Measurements from ENCODE around the gene DYNC2H1. TPM values are rescaled to one million over a fixed set of nuclear protein-coding genes. Genes with fewer than 3 reads are reported as not detected.

DYNC2H1 gene
- total RNA-seq, 1 experiment from 2014 or later = 17.2 TPM

DNA sequence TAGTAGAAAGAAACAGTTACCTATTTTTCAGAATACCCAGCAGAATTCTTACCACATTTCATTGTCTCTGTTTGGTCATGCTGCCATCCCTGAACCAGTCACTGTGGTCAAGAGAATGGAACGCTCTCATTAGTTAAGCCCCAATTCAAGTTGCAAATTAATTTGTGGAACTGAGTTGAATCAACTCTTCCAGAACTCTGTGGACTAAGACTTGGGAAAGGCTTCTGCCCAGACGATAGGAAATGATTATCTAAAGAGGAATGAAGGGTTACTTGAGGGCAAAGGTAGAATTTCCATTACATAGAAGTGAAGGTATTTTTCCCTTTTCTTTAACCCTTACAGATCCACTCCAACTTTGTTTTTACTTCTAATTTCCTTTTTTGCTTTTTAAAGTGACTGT, 286.4 kb downstream of the DYNC2H1 start:
- Mint-ChIP-seq H3K27ac (peak overlapping the region; percentile 23; the same call in 1 of the 2 replicates), H3K27me3 (ENCODE audit: low read depth) (no peaks in the 10 kb centered on the region), H3K9me3 (peaks cover 32% of the 10 kb centered on the region), H3K4me3 (no peak overlapping the region), H3K36me3 (peaks cover 25% of the 10 kb centered on the region), H3K4me1 (peaks cover 3% of the 10 kb centered on the region)
- CTCF ChIA-PET = no interaction called here
- no peak for ATAC-seq
- no peak for DNase-seq (ENCODE audit: low spot score)
- POLR2A ChIA-PET = no interaction called here
- TF ChIP-seq PRRX2 (CRISPR knock-in tag; IDR thresholded peaks at IDR 0.05) (no peak), NFATC4 (CRISPR knock-in tag; IDR thresholded peaks at IDR 0.05) (no peak), ZNF423 (CRISPR knock-in tag; IDR thresholded peaks at IDR 0.05) (no peak), TCF7 (CRISPR knock-in tag; IDR thresholded peaks at IDR 0.05; ENCODE audit: low read depth) (no peak), SOX15 (CRISPR knock-in tag; IDR thresholded peaks at IDR 0.05) (no peak)
- TF ChIP-seq, protein P1, sequence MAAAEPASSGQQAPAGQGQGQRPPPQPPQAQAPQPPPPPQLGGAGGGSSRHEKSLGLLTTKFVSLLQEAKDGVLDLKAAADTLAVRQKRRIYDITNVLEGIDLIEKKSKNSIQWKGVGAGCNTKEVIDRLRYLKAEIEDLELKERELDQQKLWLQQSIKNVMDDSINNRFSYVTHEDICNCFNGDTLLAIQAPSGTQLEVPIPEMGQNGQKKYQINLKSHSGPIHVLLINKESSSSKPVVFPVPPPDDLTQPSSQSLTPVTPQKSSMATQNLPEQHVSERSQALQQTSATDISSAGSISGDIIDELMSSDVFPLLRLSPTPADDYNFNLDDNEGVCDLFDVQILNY (CRISPR knock-in tag; IDR thresholded peaks at IDR 0.05) = no peak
- TF ChIP-seq, protein P2, sequence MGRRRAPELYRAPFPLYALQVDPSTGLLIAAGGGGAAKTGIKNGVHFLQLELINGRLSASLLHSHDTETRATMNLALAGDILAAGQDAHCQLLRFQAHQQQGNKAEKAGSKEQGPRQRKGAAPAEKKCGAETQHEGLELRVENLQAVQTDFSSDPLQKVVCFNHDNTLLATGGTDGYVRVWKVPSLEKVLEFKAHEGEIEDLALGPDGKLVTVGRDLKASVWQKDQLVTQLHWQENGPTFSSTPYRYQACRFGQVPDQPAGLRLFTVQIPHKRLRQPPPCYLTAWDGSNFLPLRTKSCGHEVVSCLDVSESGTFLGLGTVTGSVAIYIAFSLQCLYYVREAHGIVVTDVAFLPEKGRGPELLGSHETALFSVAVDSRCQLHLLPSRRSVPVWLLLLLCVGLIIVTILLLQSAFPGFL (CRISPR knock-in tag; IDR thresholded peaks at IDR 0.05; ENCODE audit: borderline replicate concordance) = no peak
- TF ChIP-seq, protein P3, sequence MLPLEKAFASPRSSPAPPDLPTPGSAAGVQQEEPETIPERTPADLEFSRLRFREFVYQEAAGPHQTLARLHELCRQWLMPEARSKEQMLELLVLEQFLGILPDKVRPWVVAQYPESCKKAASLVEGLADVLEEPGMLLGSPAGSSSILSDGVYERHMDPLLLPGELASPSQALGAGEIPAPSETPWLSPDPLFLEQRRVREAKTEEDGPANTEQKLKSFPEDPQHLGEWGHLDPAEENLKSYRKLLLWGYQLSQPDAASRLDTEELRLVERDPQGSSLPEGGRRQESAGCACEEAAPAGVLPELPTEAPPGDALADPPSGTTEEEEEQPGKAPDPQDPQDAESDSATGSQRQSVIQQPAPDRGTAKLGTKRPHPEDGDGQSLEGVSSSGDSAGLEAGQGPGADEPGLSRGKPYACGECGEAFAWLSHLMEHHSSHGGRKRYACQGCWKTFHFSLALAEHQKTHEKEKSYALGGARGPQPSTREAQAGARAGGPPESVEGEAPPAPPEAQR (CRISPR knock-in tag; IDR thresholded peaks at IDR 0.05) = no peak
- TF ChIP-seq, protein P4, sequence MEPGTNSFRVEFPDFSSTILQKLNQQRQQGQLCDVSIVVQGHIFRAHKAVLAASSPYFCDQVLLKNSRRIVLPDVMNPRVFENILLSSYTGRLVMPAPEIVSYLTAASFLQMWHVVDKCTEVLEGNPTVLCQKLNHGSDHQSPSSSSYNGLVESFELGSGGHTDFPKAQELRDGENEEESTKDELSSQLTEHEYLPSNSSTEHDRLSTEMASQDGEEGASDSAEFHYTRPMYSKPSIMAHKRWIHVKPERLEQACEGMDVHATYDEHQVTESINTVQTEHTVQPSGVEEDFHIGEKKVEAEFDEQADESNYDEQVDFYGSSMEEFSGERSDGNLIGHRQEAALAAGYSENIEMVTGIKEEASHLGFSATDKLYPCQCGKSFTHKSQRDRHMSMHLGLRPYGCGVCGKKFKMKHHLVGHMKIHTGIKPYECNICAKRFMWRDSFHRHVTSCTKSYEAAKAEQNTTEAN (CRISPR knock-in tag; IDR thresholded peaks at IDR 0.05) = no peak

DNA sequence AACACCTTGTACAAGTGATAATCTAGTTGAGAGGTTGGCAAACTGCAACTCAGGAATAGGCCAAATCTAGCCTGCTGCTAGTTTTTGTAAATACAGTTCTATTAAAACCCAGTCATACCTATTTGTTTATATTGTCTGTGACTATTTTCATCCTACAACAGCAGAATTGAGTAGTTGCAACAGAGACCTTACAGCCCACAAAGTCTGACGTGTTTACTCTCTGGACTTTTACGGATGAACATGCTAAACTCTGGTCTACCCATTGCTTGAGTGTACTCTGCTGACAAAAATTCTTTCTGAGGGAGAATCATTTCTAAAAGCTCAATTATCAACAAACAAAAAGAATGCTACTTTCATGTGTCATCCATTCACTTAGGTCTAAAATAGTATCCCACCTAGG, 287.0 kb downstream of the DYNC2H1 start:
- H3K27ac Mint-ChIP-seq = no peak overlapping the region
- H3K27me3 Mint-ChIP-seq (ENCODE audit: low read depth) = no peaks in the 10 kb centered on the region
- CTCF ChIA-PET = no interaction called here

More for the DNA sequence above, 287.0 kb downstream of the DYNC2H1 start:
- peaks cover 27% of the 10 kb centered on the region for H3K9me3 Mint-ChIP-seq
- no peak for TF ChIP-seq ZNF396 (CRISPR knock-in tag; IDR thresholded peaks at IDR 0.05; ENCODE audit: borderline replicate concordance)
- no peak for TF ChIP-seq GABPB1 (CRISPR knock-in tag; IDR thresholded peaks at IDR 0.05)
- TF ChIP-seq, protein P5, sequence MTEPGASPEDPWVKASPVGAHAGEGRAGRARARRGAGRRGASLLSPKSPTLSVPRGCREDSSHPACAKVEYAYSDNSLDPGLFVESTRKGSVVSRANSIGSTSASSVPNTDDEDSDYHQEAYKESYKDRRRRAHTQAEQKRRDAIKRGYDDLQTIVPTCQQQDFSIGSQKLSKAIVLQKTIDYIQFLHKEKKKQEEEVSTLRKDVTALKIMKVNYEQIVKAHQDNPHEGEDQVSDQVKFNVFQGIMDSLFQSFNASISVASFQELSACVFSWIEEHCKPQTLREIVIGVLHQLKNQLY (CRISPR knock-in tag; IDR thresholded peaks at IDR 0.05) = no peak
- TF ChIP-seq, protein P6, sequence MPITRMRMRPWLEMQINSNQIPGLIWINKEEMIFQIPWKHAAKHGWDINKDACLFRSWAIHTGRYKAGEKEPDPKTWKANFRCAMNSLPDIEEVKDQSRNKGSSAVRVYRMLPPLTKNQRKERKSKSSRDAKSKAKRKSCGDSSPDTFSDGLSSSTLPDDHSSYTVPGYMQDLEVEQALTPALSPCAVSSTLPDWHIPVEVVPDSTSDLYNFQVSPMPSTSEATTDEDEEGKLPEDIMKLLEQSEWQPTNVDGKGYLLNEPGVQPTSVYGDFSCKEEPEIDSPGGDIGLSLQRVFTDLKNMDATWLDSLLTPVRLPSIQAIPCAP (CRISPR knock-in tag; IDR thresholded peaks at IDR 0.05) = no peak
- TF ChIP-seq TCF7 (CRISPR knock-in tag; IDR thresholded peaks at IDR 0.05; ENCODE audit: low read depth) = no peak
- no peak for TF ChIP-seq JUN (CRISPR knock-in tag; IDR thresholded peaks at IDR 0.05)
- TF ChIP-seq JAZF1 (CRISPR knock-in tag; IDR thresholded peaks at IDR 0.05) = no peak
- TF ChIP-seq FOXJ3 (CRISPR knock-in tag; IDR thresholded peaks at IDR 0.05; ENCODE audit: borderline replicate concordance) = no peak
- TF ChIP-seq, protein P7, sequence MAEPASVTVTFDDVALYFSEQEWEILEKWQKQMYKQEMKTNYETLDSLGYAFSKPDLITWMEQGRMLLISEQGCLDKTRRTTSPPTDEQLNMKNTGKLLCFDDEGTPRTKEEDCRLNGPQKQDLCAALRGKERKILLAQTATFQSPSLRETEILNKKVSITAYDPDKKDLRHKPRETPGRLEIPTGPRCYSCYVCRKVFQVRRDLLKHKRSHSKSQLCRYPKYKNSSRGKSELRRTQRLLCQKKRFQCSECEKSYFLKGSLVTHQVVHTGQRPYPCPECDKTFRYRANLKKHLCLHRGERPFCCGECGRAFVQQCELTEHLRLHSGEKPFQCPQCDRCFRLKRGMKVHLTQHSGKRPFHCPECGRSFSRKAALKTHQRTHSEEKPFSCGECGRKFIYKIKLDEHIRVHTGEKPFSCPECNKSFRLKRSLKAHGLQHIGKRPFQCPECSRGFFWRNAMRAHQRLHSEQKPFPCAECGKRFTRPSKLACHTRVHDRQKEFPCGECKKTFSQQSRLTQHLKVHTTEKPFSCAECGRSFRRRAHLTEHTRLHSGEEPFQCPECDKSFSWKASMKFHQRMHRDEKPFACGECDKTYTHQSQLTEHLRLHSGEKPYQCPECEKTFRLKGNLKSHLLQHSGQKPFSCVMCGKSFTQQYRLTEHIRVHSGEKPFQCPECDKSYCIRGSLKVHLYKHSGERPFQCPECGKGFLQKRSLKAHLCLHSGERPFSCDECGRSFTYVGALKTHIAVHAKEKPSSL (CRISPR knock-in tag; conservative IDR thresholded peaks at IDR 0.05) = no peak
- TF ChIP-seq CBFB (CRISPR knock-in tag; IDR thresholded peaks at IDR 0.05; ENCODE audit: low read depth) = no peak
- no peak for TF ChIP-seq GTF2I (CRISPR knock-in tag; conservative IDR thresholded peaks at IDR 0.05)
- TF ChIP-seq, protein P8, sequence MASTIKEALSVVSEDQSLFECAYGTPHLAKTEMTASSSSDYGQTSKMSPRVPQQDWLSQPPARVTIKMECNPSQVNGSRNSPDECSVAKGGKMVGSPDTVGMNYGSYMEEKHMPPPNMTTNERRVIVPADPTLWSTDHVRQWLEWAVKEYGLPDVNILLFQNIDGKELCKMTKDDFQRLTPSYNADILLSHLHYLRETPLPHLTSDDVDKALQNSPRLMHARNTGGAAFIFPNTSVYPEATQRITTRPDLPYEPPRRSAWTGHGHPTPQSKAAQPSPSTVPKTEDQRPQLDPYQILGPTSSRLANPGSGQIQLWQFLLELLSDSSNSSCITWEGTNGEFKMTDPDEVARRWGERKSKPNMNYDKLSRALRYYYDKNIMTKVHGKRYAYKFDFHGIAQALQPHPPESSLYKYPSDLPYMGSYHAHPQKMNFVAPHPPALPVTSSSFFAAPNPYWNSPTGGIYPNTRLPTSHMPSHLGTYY (CRISPR knock-in tag; IDR thresholded peaks at IDR 0.05) = no peak
- ATAC-seq (no peak), DNase-seq (ENCODE audit: low spot score) (no peak)
- H3K4me3 Mint-ChIP-seq = no peak overlapping the region
- POLR2A ChIA-PET = no interaction called here
- peaks cover 3% of the 10 kb centered on the region for H3K4me1 Mint-ChIP-seq
- peaks cover 20% of the 10 kb centered on the region for H3K36me3 Mint-ChIP-seq

All from WTC11 (cell line).